ENCODE measurements around the gene ZDHHC9. TPM values are rescaled to one million over a fixed set of nuclear protein-coding genes. Genes with fewer than 3 reads are reported as not detected.

Gene ZDHHC9
- total RNA-seq, 3 donors from 2014 or later: 21.8 to 36.2 (median 34.4) TPM

- Histone ChIP-seq H3K36me3 (no peaks in the 10 kb centered on the region), H3K9me3 (no peaks in the 10 kb centered on the region), H3K4me1 (no peaks in the 10 kb centered on the region), H3K27ac (no peak overlapping the region), H3K4me3 (no peak overlapping the region), H3K27me3 (peaks cover 0 to 28% of the 10 kb centered on the region in 2 donors)
- TF ChIP-seq POLR2A (IDR thresholded peaks at IDR 0.05) (no peak), POLR2AphosphoS5 (IDR thresholded peaks at IDR 0.05) (no peak)
- TF ChIP-seq, protein P1, sequence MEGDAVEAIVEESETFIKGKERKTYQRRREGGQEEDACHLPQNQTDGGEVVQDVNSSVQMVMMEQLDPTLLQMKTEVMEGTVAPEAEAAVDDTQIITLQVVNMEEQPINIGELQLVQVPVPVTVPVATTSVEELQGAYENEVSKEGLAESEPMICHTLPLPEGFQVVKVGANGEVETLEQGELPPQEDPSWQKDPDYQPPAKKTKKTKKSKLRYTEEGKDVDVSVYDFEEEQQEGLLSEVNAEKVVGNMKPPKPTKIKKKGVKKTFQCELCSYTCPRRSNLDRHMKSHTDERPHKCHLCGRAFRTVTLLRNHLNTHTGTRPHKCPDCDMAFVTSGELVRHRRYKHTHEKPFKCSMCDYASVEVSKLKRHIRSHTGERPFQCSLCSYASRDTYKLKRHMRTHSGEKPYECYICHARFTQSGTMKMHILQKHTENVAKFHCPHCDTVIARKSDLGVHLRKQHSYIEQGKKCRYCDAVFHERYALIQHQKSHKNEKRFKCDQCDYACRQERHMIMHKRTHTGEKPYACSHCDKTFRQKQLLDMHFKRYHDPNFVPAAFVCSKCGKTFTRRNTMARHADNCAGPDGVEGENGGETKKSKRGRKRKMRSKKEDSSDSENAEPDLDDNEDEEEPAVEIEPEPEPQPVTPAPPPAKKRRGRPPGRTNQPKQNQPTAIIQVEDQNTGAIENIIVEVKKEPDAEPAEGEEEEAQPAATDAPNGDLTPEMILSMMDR (IDR thresholded peaks at IDR 0.05): no peak
- DNase-seq (ENCODE audit: low spot score in 2 of 2): no peak
- intact Hi-C loops (cut with DNase I; ENCODE audit: low total_unique reads): loop anchor here (2.0 kb wide), 1 partner anchor 67 kb away; no protein-coding TSS in a partner anchor
Observed at GRCh38 chrX:129785160-129785947, 58.3 kb downstream of the ZDHHC9 start.

GRCh38 chrX:129784371-129784770 is 59.3 kb downstream of the ZDHHC9 start:
- H3K4me1 ChIP-seq: no peaks in the 10 kb centered on the region
- H3K36me3 ChIP-seq: no peaks in the 10 kb centered on the region
- no peak overlapping the region for H3K27ac ChIP-seq
- no peaks in the 10 kb centered on the region for H3K9me3 ChIP-seq
- intact Hi-C loops (cut with DNase I; ENCODE audit: low total_unique reads): loop anchor here (2.0 kb wide), 1 partner anchor 66 kb away; no protein-coding TSS in a partner anchor
- H3K27me3 ChIP-seq: peaks cover 0 to 28% of the 10 kb centered on the region in 2 donors
- DNase-seq (ENCODE audit: low spot score in 2 of 2): no peak
- no peak overlapping the region for H3K4me3 ChIP-seq
- TF ChIP-seq POLR2A (IDR thresholded peaks at IDR 0.05): no peak
- TF ChIP-seq, protein P1 (IDR thresholded peaks at IDR 0.05): no peak
- TF ChIP-seq POLR2AphosphoS5 (IDR thresholded peaks at IDR 0.05): no peak

- Histone ChIP-seq H3K9me3 (no peaks in the 10 kb centered on the region), H3K4me1 (no peaks in the 10 kb centered on the region)
Observed at GRCh38 chrX:129783291-129783713, 60.4 kb downstream of the ZDHHC9 start.

DNA sequence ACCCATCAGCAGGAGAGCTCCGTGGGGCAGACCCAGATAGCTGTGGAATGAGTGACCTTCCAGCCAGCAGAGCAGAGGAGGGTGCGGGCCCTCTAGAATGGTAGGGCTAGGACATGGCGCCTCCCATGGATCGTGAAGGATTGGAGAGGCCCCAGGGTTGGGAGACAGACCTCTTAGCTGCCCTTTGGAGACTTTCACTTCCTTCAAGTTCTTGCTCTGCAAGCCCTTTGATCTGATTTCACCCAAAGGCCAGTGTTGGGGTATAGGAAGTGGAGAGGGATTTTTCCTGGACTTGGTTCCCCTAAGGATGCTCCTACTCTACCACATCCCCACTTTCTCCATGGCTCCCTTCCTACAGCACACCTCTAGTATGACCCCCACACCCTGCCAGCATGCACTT is 61.0 kb downstream of the ZDHHC9 start:
- peaks cover 0 to 26% of the 10 kb centered on the region in 2 donors for H3K27me3 ChIP-seq
- H3K9me3 ChIP-seq: no peaks in the 10 kb centered on the region
- H3K27ac ChIP-seq: no peak overlapping the region
- TF ChIP-seq POLR2AphosphoS5 (IDR thresholded peaks at IDR 0.05) (no peak), POLR2A (IDR thresholded peaks at IDR 0.05) (no peak)
- TF ChIP-seq, protein P1 (IDR thresholded peaks at IDR 0.05): no peak
- no peaks in the 10 kb centered on the region for H3K36me3 ChIP-seq
- intact Hi-C loops (cut with DNase I; ENCODE audit: low total_unique reads): no loop called here
- H3K4me1 ChIP-seq: no peaks in the 10 kb centered on the region
- H3K4me3 ChIP-seq: no peak overlapping the region
- DNase-seq (ENCODE audit: low spot score in 2 of 2): no peak

More at GRCh38 chrX:129783291-129783713, 60.4 kb downstream of the ZDHHC9 start:
- DNase-seq (ENCODE audit: low spot score in 2 of 2): no peak
- Histone ChIP-seq H3K27me3 (peaks cover 0 to 29% of the 10 kb centered on the region in 2 donors), H3K4me3 (no peak overlapping the region), H3K27ac (no peak overlapping the region), H3K36me3 (no peaks in the 10 kb centered on the region)
- intact Hi-C loops (cut with DNase I; ENCODE audit: low total_unique reads): no loop called here
- TF ChIP-seq, protein P1 (IDR thresholded peaks at IDR 0.05): no peak
- TF ChIP-seq POLR2AphosphoS5 (IDR thresholded peaks at IDR 0.05) (no peak), POLR2A (IDR thresholded peaks at IDR 0.05) (no peak)
